Activated B cell treated with CpG ODN at 0.5 μM for 24 hours (primary cell): ENCODE results near the gene NDST1. TPM values are rescaled to one million over a fixed set of nuclear protein-coding genes. Genes with fewer than 3 reads are reported as not detected.

Experiments
- ATAC-seq: fragments of 200-7000 bp; cut with Tn5 transposase; one replicate; pipeline ENCODE4 v1.10.0; 2021; ENCODE audit warnings: low read depth, mild to moderate bottlenecking, moderate library complexity
- CTCF ChIA-PET: fragments of 350-600 bp; sonication (Branson Sonifier 250); formaldehyde crosslinking; loops from one replicate; lab custom pipeline; 2021; ENCODE audit warnings: antibody characterized with exemption; lab: Charles Lee
- POLR2A ChIA-PET: fragments of 350-600 bp; sonication (Branson Sonifier 250); formaldehyde crosslinking; loops from one replicate; lab custom pipeline; 2021; ENCODE audit warnings: antibody characterized with exemption; lab: Charles Lee
- DNase-seq: peaks from one replicate; pipeline ENCODE4 v3.0.0; 2022
- H3K27ac Mint-ChIP-seq: one replicate; pipeline ENCODE4 v1.8.0; 2020; ENCODE audit warnings: mixed read lengths
- H3K27me3 Mint-ChIP-seq: one replicate; pipeline ENCODE4 v1.8.0; 2021; ENCODE audit warnings: mixed read lengths
- H3K36me3 Mint-ChIP-seq: one replicate; pipeline ENCODE4 v1.8.0; 2021; ENCODE audit warnings: low read depth, mixed read lengths
- H3K4me1 Mint-ChIP-seq: one replicate; pipeline ENCODE4 v1.8.0; 2021; ENCODE audit warnings: mixed read lengths
- H3K4me3 Mint-ChIP-seq: one replicate; pipeline ENCODE4 v1.8.0; 2020; ENCODE audit warnings: mild to moderate bottlenecking, mixed read lengths
- H3K9me3 Mint-ChIP-seq: one replicate; pipeline ENCODE4 v1.8.0; 2020; ENCODE audit warnings: mixed read lengths
- CTCF ChIP-seq: fragments of 200-600 bp; IDR thresholded peaks from one replicate; pipeline ENCODE4 v1.8.0; 2022; ENCODE audit warnings: antibody characterized with exemption, mild to moderate bottlenecking
- intact Hi-C: fragments of 100-400 bp; cut with micrococcal nuclease; formaldehyde crosslinking; loops from one replicate; pipeline ENCODE4 v1.15.1; 2024
- total RNA-seq: library from RNA; stranded (reverse); gene quantifications from 2 replicates; pipeline ENCODE4 v1.2.3, GENCODE V29; 2022

NDST1 gene
- total RNA-seq, 1 donor from 2014 or later = 8.1 TPM

- Mint-ChIP-seq H3K9me3 (no peaks in the 10 kb centered on the region), H3K4me3 (no peak overlapping the region), H3K4me1 (peaks cover 19% of the 10 kb centered on the region), H3K27ac (no peak overlapping the region), H3K36me3 (no peaks in the 10 kb centered on the region), H3K27me3 (no peaks in the 10 kb centered on the region)
- DNase-seq (no peak), ATAC-seq (no peak)
- POLR2A ChIA-PET = no interaction called here
- CTCF ChIA-PET = no interaction called here
- TF ChIP-seq CTCF = no peak
- intact Hi-C loops = no loop called here
Observed at GRCh38 chr5:150496534-150496933, 11.4 kb upstream of the NDST1 start.

- H3K4me3 Mint-ChIP-seq = no peak overlapping the region
- H3K27ac Mint-ChIP-seq = no peak overlapping the region
- H3K27me3 Mint-ChIP-seq = no peaks in the 10 kb centered on the region
- CTCF ChIA-PET = no interaction called here
- peaks cover 14% of the 10 kb centered on the region for H3K4me1 Mint-ChIP-seq
- DNase-seq = no peak
- no peaks in the 10 kb centered on the region for H3K36me3 Mint-ChIP-seq
- POLR2A ChIA-PET = no interaction called here
- no peak for TF ChIP-seq CTCF
- intact Hi-C loops = no loop called here
- no peak for ATAC-seq
- no peaks in the 10 kb centered on the region for H3K9me3 Mint-ChIP-seq
Observed at GRCh38 chr5:150497274-150497988, 10.5 kb upstream of the NDST1 start.

- H3K36me3 Mint-ChIP-seq = no peaks in the 10 kb centered on the region
- intact Hi-C loops = no loop called here
- TF ChIP-seq CTCF = no peak
- CTCF ChIA-PET = no interaction called here
- POLR2A ChIA-PET = no interaction called here
- DNase-seq (no peak), ATAC-seq (no peak)
- H3K4me3 Mint-ChIP-seq = no peak overlapping the region
- H3K4me1 Mint-ChIP-seq = peaks cover 14% of the 10 kb centered on the region
- no peak overlapping the region for H3K27ac Mint-ChIP-seq
- H3K27me3 Mint-ChIP-seq = no peaks in the 10 kb centered on the region
- H3K9me3 Mint-ChIP-seq = no peaks in the 10 kb centered on the region
Observed at GRCh38 chr5:150497989-150498317, 10.0 kb upstream of the NDST1 start.

GRCh38 chr5:150498501-150498900, 9.4 kb upstream of the NDST1 start:
- no peak for TF ChIP-seq CTCF
- ChIA-PET POLR2A (no interaction called here), CTCF (no interaction called here)
- Mint-ChIP-seq H3K4me3 (no peak overlapping the region), H3K4me1 (peaks cover 14% of the 10 kb centered on the region), H3K36me3 (no peaks in the 10 kb centered on the region), H3K27ac (no peak overlapping the region), H3K27me3 (no peaks in the 10 kb centered on the region), H3K9me3 (no peaks in the 10 kb centered on the region)
- DNase-seq = no peak
- intact Hi-C loops = no loop called here
- no peak for ATAC-seq

- no peak for DNase-seq
- POLR2A ChIA-PET = interaction anchor here (0.8 kb wide), 1 partner anchor 9 kb away, joined by 3 read pairs; no protein-coding TSS in a partner anchor
Observed at GRCh38 chr5:150498971-150499370, 9.0 kb upstream of the NDST1 start.

More at GRCh38 chr5:150498971-150499370, 9.0 kb upstream of the NDST1 start:
- H3K36me3 Mint-ChIP-seq = no peaks in the 10 kb centered on the region
- no peak overlapping the region for H3K27ac Mint-ChIP-seq
- intact Hi-C loops = no loop called here
- no peak overlapping the region for H3K4me3 Mint-ChIP-seq
- CTCF ChIA-PET = no interaction called here
- H3K4me1 Mint-ChIP-seq = peaks cover 14% of the 10 kb centered on the region
- no peaks in the 10 kb centered on the region for H3K27me3 Mint-ChIP-seq
- ATAC-seq = no peak
- no peak for TF ChIP-seq CTCF
- no peaks in the 10 kb centered on the region for H3K9me3 Mint-ChIP-seq
